ENCODE measurements around the gene SREK1. TPM values are rescaled to one million over a fixed set of nuclear protein-coding genes. Genes with fewer than 3 reads are reported as not detected.

Gene SREK1
- total RNA-seq, 1 donor from 2014 or later: 122 TPM

GRCh38 chr5:66174338-66174737 lies 30.2 kb downstream of the SREK1 start:
- H3K27ac Mint-ChIP-seq: peak overlapping the region; percentile 47

GRCh38 chr5:66178799-66179198 lies 34.7 kb downstream of the SREK1 start:
- Mint-ChIP-seq H3K9me3 (ENCODE audit: low read depth) (no peaks in the 10 kb centered on the region), H3K4me1 (ENCODE audit: low read depth) (no peaks in the 10 kb centered on the region), H3K27ac (no peak overlapping the region), H3K27me3 (no peaks in the 10 kb centered on the region), H3K4me3 (ENCODE audit: low read depth) (no peak overlapping the region), H3K36me3 (ENCODE audit: insufficient read depth) (peaks cover 42% of the 10 kb centered on the region)
- DNase-seq (ENCODE audit: low spot score, unreplicated experiment): no peak
- TF ChIP-seq, protein P1, sequence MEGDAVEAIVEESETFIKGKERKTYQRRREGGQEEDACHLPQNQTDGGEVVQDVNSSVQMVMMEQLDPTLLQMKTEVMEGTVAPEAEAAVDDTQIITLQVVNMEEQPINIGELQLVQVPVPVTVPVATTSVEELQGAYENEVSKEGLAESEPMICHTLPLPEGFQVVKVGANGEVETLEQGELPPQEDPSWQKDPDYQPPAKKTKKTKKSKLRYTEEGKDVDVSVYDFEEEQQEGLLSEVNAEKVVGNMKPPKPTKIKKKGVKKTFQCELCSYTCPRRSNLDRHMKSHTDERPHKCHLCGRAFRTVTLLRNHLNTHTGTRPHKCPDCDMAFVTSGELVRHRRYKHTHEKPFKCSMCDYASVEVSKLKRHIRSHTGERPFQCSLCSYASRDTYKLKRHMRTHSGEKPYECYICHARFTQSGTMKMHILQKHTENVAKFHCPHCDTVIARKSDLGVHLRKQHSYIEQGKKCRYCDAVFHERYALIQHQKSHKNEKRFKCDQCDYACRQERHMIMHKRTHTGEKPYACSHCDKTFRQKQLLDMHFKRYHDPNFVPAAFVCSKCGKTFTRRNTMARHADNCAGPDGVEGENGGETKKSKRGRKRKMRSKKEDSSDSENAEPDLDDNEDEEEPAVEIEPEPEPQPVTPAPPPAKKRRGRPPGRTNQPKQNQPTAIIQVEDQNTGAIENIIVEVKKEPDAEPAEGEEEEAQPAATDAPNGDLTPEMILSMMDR (IDR thresholded peaks at IDR 0.05; ENCODE audit: unreplicated experiment): no peak

More at GRCh38 chr5:66174338-66174737, 30.2 kb downstream of the SREK1 start:
- Mint-ChIP-seq H3K27me3 (no peaks in the 10 kb centered on the region), H3K4me1 (ENCODE audit: low read depth) (peaks cover 12% of the 10 kb centered on the region), H3K36me3 (ENCODE audit: insufficient read depth) (peaks cover 41% of the 10 kb centered on the region), H3K9me3 (ENCODE audit: low read depth) (no peaks in the 10 kb centered on the region), H3K4me3 (ENCODE audit: low read depth) (no peak overlapping the region)
- TF ChIP-seq, protein P1 (IDR thresholded peaks at IDR 0.05; ENCODE audit: unreplicated experiment): peak; percentile 54
- no peak for DNase-seq (ENCODE audit: low spot score, unreplicated experiment)

DNA sequence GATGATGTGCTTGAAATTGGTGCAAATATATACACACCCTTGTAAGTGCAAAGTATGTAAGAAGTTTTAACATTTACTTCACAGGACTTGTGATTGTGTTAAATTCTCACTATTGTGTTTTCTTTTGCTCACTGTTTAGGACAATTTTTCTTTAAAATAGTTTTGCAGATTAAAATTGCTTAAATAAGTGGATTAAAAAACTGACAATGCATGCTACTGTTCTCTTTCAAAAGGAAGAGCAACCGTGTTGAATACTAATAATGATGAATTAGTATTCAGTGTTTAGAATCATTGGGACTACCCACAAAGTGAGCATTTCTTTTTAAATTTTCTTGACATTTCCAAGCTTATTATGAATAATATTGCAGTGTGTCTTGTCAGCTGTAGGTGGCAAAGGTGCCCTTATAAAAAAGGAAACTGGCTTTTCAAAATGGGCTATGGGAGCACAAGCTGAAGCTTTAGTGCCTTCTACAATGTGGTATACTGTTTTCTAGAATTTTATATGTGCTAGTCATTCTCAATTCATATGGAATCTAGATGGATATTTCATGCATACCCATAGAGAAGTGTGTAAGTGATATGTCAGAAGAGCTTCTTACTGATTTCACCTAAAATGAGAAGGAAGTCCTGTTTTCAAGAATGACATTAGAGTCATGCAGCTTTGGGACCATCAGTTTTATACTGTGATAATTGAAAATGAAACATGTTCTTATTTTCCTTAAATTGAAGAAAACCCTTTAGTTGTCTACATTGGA lies 35.4 kb downstream of the SREK1 start:
- H3K27ac Mint-ChIP-seq: no peak overlapping the region
- H3K4me1 Mint-ChIP-seq (ENCODE audit: low read depth): no peaks in the 10 kb centered on the region
- TF ChIP-seq, protein P1 (IDR thresholded peaks at IDR 0.05; ENCODE audit: unreplicated experiment): no peak
- no peaks in the 10 kb centered on the region for H3K9me3 Mint-ChIP-seq (ENCODE audit: low read depth)
- H3K36me3 Mint-ChIP-seq (ENCODE audit: insufficient read depth): peaks cover 42% of the 10 kb centered on the region
- H3K4me3 Mint-ChIP-seq (ENCODE audit: low read depth): no peak overlapping the region
- DNase-seq (ENCODE audit: low spot score, unreplicated experiment): no peak
- no peaks in the 10 kb centered on the region for H3K27me3 Mint-ChIP-seq

DNA sequence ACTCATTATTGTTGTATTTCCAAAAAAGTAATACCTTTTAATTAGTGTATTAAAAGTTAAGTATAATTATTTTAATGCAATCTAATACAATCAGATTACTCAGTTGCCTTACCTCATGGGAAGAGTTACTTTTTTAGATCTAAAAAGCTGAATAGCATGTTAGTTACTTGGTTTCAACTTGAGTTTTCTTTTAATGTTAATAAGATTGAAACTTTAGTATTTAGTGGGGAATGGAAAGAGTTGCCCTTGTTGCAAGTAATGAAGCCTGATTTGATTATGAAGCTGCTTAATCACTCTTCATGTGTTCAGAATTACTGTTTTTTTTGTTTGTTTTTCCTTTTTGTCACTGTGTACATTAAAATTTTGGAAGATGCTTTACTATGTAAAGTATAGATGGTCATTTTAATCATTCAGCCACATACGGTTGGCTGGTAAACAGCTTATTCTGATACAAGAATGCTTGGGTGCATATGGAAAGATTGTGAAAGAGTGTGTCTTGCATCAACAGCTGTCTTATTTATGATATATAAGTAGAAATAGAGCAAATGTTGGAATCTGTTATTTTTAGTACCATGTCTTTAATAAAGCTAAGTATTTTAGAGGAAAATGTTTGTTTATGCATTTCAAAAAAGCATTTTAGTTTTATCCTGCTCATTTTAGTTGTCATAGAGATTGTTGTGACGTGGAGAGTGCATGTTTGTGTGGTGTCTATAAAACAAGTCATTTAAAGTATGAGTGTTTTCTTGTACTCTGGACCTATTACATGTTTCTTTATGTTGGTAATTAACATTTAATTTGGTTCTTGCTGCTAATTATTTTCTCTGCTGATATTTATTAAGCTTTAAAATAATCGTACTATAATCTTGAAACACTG lies 36.4 kb downstream of the SREK1 start:
- Mint-ChIP-seq H3K4me3 (ENCODE audit: low read depth) (no peak overlapping the region), H3K4me1 (ENCODE audit: low read depth) (no peaks in the 10 kb centered on the region), H3K27ac (no peak overlapping the region), H3K9me3 (ENCODE audit: low read depth) (no peaks in the 10 kb centered on the region), H3K36me3 (ENCODE audit: insufficient read depth) (peaks cover 35% of the 10 kb centered on the region), H3K27me3 (no peaks in the 10 kb centered on the region)
- no peak for DNase-seq (ENCODE audit: low spot score, unreplicated experiment)
- TF ChIP-seq, protein P1 (IDR thresholded peaks at IDR 0.05; ENCODE audit: unreplicated experiment): no peak

- Mint-ChIP-seq H3K36me3 (ENCODE audit: insufficient read depth) (peaks cover 4% of the 10 kb centered on the region), H3K27me3 (no peaks in the 10 kb centered on the region), H3K9me3 (ENCODE audit: low read depth) (no peaks in the 10 kb centered on the region), H3K27ac (no peak overlapping the region), H3K4me3 (ENCODE audit: low read depth) (no peak overlapping the region), H3K4me1 (ENCODE audit: low read depth) (no peaks in the 10 kb centered on the region)
- DNase-seq (ENCODE audit: low spot score, unreplicated experiment): no peak
- TF ChIP-seq, protein P1 (IDR thresholded peaks at IDR 0.05; ENCODE audit: unreplicated experiment): no peak
Observed at GRCh38 chr5:66186108-66186507, 42.0 kb downstream of the SREK1 start.
